Activated naive CD8-positive, alpha-beta T cell (primary cell): Measurements from ENCODE around the gene RASD1.

Source experiments
- H3K27ac Mint-ChIP-seq: one replicate; pipeline ENCODE4 v1.8.0; 2021; ENCODE audit warnings: mixed read lengths
- H3K27me3 Mint-ChIP-seq: one replicate; pipeline ENCODE4 v1.8.0; 2021; ENCODE audit warnings: mixed read lengths
- H3K36me3 Mint-ChIP-seq: one replicate; pipeline ENCODE4 v1.8.0; 2021; ENCODE audit warnings: mixed read lengths
- H3K4me1 Mint-ChIP-seq: one replicate; pipeline ENCODE4 v1.8.0; 2021; ENCODE audit warnings: low read depth, mixed read lengths
- H3K4me3 Mint-ChIP-seq: one replicate; pipeline ENCODE4 v1.8.0; 2021; ENCODE audit warnings: mild to moderate bottlenecking, mixed read lengths
- H3K9me3 Mint-ChIP-seq: one replicate; pipeline ENCODE4 v1.8.0; 2021; ENCODE audit warnings: low read depth, mixed read lengths

Gene RASD1, protein sequence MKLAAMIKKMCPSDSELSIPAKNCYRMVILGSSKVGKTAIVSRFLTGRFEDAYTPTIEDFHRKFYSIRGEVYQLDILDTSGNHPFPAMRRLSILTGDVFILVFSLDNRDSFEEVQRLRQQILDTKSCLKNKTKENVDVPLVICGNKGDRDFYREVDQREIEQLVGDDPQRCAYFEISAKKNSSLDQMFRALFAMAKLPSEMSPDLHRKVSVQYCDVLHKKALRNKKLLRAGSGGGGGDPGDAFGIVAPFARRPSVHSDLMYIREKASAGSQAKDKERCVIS

DNA sequence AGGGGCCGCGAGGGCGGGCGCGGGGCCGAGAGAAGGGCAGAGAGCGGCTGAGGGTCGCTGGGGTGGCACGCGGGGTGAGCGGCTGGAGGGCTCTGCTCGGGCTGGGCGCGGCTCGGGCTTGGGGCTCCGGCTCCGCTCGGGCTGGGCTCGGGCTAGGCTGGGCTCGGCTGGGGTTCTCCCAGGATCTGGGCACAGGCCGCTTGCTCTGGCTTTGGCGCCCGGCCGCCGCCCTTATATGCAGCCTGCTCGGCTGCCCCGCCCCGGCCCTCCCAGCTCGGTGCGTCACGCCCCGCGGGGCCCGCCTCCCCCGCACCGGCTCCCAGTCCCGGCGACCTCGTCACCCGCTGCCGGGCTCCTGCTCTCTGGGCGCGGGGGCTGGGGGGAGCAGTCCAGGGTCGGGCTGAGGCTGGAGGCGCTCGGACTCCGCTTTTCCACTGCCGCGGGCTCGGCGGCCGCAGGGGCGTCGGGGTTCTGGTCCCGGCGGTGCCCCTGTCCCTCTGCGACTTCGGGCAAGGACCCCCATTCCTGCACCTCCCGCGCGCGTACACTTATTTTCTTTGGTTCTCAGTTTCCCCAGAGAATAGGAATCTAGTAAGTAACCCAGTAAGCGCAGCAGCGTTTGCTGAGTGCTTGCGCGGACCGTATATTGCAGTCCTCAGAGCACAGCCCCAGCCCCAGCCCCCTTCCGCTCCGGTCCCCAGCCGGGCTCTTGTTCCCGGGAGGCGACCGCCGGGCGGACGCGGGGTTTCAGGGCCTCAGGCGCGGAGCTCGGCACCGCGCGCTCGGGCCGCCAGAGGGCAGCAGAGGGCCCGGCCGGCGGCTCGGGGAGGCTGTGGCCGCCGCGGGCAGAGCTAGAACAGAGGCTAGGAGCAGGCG is at the start of gene RASD1:
Gene RASD1, minus strand, starts transcription at position 207 of the 876 bp plus-strand sequence. CDS start 214 bp downstream, outside the sequence.
- H3K27ac Mint-ChIP-seq: peak within 1 kb of the TSS; percentile 12
- peaks cover 3% of the 10 kb centered on the region for H3K27me3 Mint-ChIP-seq
- H3K4me1 Mint-ChIP-seq: peaks cover 15% of the 10 kb centered on the region
- H3K4me3 Mint-ChIP-seq: peak within 1 kb of the TSS; percentile 83
- H3K9me3 Mint-ChIP-seq: no peaks in the 10 kb centered on the region
- peaks cover 4% of the 10 kb centered on the region for H3K36me3 Mint-ChIP-seq

GRCh38 chr17:17545984-17546383 is 49.8 kb upstream of the RASD1 start:
- Mint-ChIP-seq H3K36me3 (no peaks in the 10 kb centered on the region), H3K4me3 (no peak overlapping the region), H3K9me3 (no peaks in the 10 kb centered on the region), H3K4me1 (no peaks in the 10 kb centered on the region), H3K27me3 (no peaks in the 10 kb centered on the region), H3K27ac (no peak overlapping the region)

GRCh38 chr17:17545031-17545820 is 49.0 kb upstream of the RASD1 start:
- Mint-ChIP-seq H3K4me1 (no peaks in the 10 kb centered on the region), H3K27ac (no peak overlapping the region), H3K27me3 (no peaks in the 10 kb centered on the region), H3K9me3 (no peaks in the 10 kb centered on the region), H3K36me3 (no peaks in the 10 kb centered on the region), H3K4me3 (no peak overlapping the region)

GRCh38 chr17:17542906-17543635 is 46.9 kb upstream of the RASD1 start:
- no peak overlapping the region for H3K27ac Mint-ChIP-seq
- H3K9me3 Mint-ChIP-seq: no peaks in the 10 kb centered on the region
- no peaks in the 10 kb centered on the region for H3K4me1 Mint-ChIP-seq
- no peaks in the 10 kb centered on the region for H3K36me3 Mint-ChIP-seq
- no peak overlapping the region for H3K4me3 Mint-ChIP-seq
- H3K27me3 Mint-ChIP-seq: no peaks in the 10 kb centered on the region

- Mint-ChIP-seq H3K4me3 (no peak overlapping the region), H3K27me3 (no peaks in the 10 kb centered on the region), H3K27ac (no peak overlapping the region), H3K4me1 (no peaks in the 10 kb centered on the region), H3K9me3 (no peaks in the 10 kb centered on the region), H3K36me3 (no peaks in the 10 kb centered on the region)
Observed at GRCh38 chr17:17541640-17542001, 45.4 kb upstream of the RASD1 start.

GRCh38 chr17:17540935-17541639 is 44.9 kb upstream of the RASD1 start:
- Mint-ChIP-seq H3K27me3 (no peaks in the 10 kb centered on the region), H3K36me3 (no peaks in the 10 kb centered on the region), H3K4me1 (no peaks in the 10 kb centered on the region), H3K27ac (no peak overlapping the region), H3K4me3 (no peak overlapping the region), H3K9me3 (no peaks in the 10 kb centered on the region)

GRCh38 chr17:17540278-17540906 is 44.2 kb upstream of the RASD1 start:
- Mint-ChIP-seq H3K27me3 (no peaks in the 10 kb centered on the region), H3K27ac (no peak overlapping the region), H3K36me3 (no peaks in the 10 kb centered on the region)

DNA sequence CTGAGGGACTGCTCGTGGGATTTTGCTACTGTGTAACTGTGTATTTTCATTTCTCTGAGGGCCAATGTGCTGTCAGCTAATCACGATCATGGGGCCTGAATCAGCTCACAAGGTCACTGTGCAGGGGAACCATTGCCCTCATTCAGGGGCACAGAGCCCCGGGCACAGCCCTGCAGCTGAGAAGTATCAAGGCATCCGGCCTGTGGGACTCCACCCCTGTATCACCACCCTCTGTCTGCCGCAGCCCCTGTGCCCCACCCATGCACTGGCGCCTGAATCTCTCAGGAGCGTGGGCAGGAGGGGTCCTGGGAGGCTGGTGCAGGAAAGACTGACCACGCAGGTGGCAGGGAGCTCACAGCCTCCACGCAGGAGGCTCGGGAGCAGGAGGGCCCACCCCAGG is 43.4 kb upstream of the RASD1 start:
- Mint-ChIP-seq H3K4me1 (no peaks in the 10 kb centered on the region), H3K4me3 (no peak overlapping the region), H3K9me3 (no peaks in the 10 kb centered on the region), H3K27ac (no peak overlapping the region), H3K36me3 (no peaks in the 10 kb centered on the region), H3K27me3 (no peaks in the 10 kb centered on the region)

More at GRCh38 chr17:17540278-17540906, 44.2 kb upstream of the RASD1 start:
- H3K4me3 Mint-ChIP-seq: no peak overlapping the region
- no peaks in the 10 kb centered on the region for H3K4me1 Mint-ChIP-seq
- no peaks in the 10 kb centered on the region for H3K9me3 Mint-ChIP-seq

DNA sequence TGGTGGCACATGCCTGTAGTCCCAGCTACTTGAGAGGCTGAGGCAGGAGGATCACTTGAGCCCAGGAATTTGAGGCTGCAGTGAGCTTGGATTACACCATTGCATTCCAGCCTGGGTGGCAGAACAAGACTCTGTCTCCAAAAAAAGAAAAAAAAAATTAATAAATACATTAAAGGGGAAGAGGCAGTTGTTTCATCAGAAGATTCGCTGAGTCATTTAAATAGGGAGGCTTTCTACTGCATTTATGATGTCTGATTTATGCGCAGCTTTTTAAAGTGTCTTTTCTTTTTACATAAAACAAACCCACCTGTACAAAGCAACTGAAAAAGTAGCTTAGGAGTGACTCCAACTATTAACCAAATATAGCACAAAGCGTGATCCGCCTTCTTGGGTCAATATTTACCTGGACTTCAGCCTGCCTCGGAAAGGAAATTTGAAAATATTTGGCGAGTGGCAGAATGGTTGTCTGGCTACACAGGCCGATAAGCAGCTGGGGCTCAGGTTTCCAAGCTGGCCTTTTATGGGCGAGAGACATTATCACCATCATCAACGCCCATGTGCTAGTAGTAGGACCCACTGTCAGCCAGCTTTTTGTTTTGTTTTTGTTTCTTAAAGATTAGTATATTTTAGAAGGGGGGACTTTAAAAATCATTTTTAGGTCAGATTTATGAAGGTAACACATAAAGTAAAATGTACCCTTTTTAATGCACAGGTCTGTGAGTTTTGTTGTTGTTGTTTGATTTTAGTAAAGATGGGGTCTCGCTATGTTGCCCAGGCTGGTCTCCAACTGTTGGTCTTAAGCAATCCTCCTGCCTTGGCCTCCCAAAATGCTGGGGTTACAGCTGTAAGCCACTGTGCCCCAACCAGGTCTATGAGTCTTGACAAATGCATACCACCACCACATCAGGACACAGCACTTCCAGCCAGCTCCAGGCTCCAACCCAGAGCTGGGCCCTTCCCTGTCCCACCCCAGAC is 42.5 kb upstream of the RASD1 start:
- no peaks in the 10 kb centered on the region for H3K4me1 Mint-ChIP-seq
- no peaks in the 10 kb centered on the region for H3K27me3 Mint-ChIP-seq
- H3K9me3 Mint-ChIP-seq: no peaks in the 10 kb centered on the region
- no peak overlapping the region for H3K4me3 Mint-ChIP-seq
- no peaks in the 10 kb centered on the region for H3K36me3 Mint-ChIP-seq
- no peak overlapping the region for H3K27ac Mint-ChIP-seq

GRCh38 chr17:17537311-17538099 is 41.3 kb upstream of the RASD1 start:
- H3K4me1 Mint-ChIP-seq: no peaks in the 10 kb centered on the region
- H3K4me3 Mint-ChIP-seq: no peak overlapping the region
- H3K27me3 Mint-ChIP-seq: no peaks in the 10 kb centered on the region
- H3K36me3 Mint-ChIP-seq: no peaks in the 10 kb centered on the region
- no peaks in the 10 kb centered on the region for H3K9me3 Mint-ChIP-seq
- H3K27ac Mint-ChIP-seq: no peak overlapping the region

- no peaks in the 10 kb centered on the region for H3K9me3 Mint-ChIP-seq
- H3K36me3 Mint-ChIP-seq: no peaks in the 10 kb centered on the region
- no peak overlapping the region for H3K4me3 Mint-ChIP-seq
- no peaks in the 10 kb centered on the region for H3K4me1 Mint-ChIP-seq
- no peaks in the 10 kb centered on the region for H3K27me3 Mint-ChIP-seq
- no peak overlapping the region for H3K27ac Mint-ChIP-seq
Observed at GRCh38 chr17:17536702-17537101, 40.5 kb upstream of the RASD1 start.

GRCh38 chr17:17535957-17536356 is 39.8 kb upstream of the RASD1 start:
- Mint-ChIP-seq H3K36me3 (no peaks in the 10 kb centered on the region), H3K4me3 (no peak overlapping the region), H3K27ac (no peak overlapping the region), H3K9me3 (no peaks in the 10 kb centered on the region), H3K4me1 (no peaks in the 10 kb centered on the region), H3K27me3 (no peaks in the 10 kb centered on the region)
